ENCODE data around the gene KRTAP2-2. TPM values are rescaled to one million over a fixed set of nuclear protein-coding genes. Genes with fewer than 3 reads are reported as not detected.
"Not testable (repeated sequence)": the region's sequence is repeated elsewhere in the genome, so short reads cannot be mapped to it uniquely, and the experiment has no call there.

KRTAP2-2 gene, protein sequence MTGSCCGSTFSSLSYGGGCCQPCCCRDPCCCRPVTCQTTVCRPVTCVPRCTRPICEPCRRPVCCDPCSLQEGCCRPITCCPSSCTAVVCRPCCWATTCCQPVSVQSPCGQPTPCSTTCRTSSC
- total RNA-seq (not detected), total RNA-seq (0 reads per million in 172 experiments)
- not detected for polyA plus RNA-seq (2013, experiment 1 of 2)
- polyA plus RNA-seq (2013, experiment 2 of 2), result not detected

DNA sequence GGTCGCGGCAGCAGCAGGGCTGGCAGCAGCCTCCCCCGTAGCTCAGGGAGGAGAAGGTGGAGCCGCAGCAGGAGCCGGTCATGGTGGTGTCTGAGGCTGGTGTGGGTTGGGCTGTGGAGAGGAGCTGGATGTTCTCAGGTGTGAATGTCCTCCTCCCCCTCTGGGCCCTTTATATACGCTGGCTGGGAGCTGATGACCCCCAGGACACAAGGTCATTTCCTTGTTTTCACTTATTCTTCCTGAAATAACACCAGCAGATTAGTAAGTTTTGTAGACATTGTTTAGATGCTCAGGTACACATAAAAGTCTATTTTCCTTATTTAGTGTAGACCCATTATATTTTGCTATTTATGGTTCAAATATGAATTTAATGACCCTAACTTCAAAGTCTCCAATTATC, at the start of gene KRTAP2-2:
KRTAP2-2 (minus strand) TSS at position 101 of the 400 bp plus-strand sequence; CDS start at position 82, 19 bp downstream.
- H3K27ac ChIP-seq (ENCODE audit: low read depth in 1 of 2, low read length in 2 of 2); H3K27ac Mint-ChIP-seq; H3K4me1 ChIP-seq (ENCODE audit: insufficient read depth, low read length); H3K9me3 ChIP-seq (ENCODE audit: control insufficient read depth in 1 of 2, insufficient read depth in 1 of 2, low read length in 2 of 2); CTCF ChIA-PET; H3K36me3 Mint-ChIP-seq (ENCODE audit: low read depth); POLR2A ChIA-PET; H3K27me3 ChIP-seq (ENCODE audit: control insufficient read depth in 1 of 2, insufficient read depth in 2 of 2, low read length in 2 of 2); H3K4me1 Mint-ChIP-seq (ENCODE audit: low read depth); H3K4me3 Mint-ChIP-seq; DNase-seq; H3K9me3 Mint-ChIP-seq; ATAC-seq (ENCODE audit: poor library complexity); H3K4me3 ChIP-seq (ENCODE audit: low read length); H3K36me3 ChIP-seq (ENCODE audit: insufficient read depth, low read length): not testable (repeated sequence)
- intact Hi-C loops (cut with DNase I, micrococcal nuclease), result loop anchor here in 1 of 2 experiments (1.0 kb wide), 1 partner anchor 40 kb away; no protein-coding TSS in a partner anchor
- H3K27me3 Mint-ChIP-seq, result peaks cover 46% of the 10 kb centered on the region

DNA sequence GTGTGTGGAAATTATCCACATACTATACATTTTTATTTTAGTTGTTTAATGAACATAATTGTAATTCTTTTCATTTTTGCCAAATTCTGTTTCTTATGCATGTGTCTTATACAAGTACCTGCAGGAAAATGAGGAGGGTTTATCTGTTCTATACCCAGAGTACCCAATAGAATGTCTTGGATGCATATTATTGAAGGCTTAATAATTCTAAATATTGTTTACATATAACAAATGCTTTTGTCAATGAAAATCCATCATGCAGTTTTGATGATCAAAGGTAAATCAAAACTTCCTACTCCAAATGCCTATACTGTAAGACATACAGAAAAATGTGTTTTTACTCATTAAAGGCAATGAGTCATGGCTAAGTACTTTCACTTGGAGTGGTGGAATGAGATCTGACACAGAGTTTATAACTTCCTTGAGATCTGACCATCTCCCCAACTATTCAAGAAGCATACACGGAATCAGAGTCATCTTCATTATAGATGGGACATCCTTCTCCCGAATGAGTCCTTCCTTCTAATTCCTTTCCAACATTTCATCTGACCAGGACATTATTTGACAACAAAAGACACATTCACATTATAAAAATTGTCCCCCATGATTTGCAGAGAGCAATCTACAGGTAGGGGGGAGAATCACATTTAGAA, 49.5 kb upstream of the KRTAP2-2 start:
- intact Hi-C loops (cut with DNase I, micrococcal nuclease), result loop anchor here in 1 of 2 experiments (5.0 kb wide), 1 partner anchor 218 kb away; no protein-coding TSS in a partner anchor
- H3K4me3 ChIP-seq (ENCODE audit: low read length); H3K9me3 ChIP-seq (ENCODE audit: control insufficient read depth in 1 of 2, insufficient read depth in 1 of 2, low read length in 2 of 2); H3K27ac ChIP-seq (ENCODE audit: low read depth in 1 of 2, low read length in 2 of 2); H3K4me1 ChIP-seq (ENCODE audit: insufficient read depth, low read length); POLR2A ChIA-PET; H3K9me3 Mint-ChIP-seq; H3K27ac Mint-ChIP-seq; ATAC-seq (ENCODE audit: poor library complexity); H3K36me3 ChIP-seq (ENCODE audit: insufficient read depth, low read length); H3K36me3 Mint-ChIP-seq (ENCODE audit: low read depth); CTCF ChIA-PET; H3K4me3 Mint-ChIP-seq; H3K27me3 ChIP-seq (ENCODE audit: control insufficient read depth in 1 of 2, insufficient read depth in 2 of 2, low read length in 2 of 2); DNase-seq: not testable (repeated sequence)
- peaks cover 23% of the 10 kb centered on the region for H3K4me1 Mint-ChIP-seq (ENCODE audit: low read depth)
- peaks cover 14% of the 10 kb centered on the region for H3K27me3 Mint-ChIP-seq

DNA sequence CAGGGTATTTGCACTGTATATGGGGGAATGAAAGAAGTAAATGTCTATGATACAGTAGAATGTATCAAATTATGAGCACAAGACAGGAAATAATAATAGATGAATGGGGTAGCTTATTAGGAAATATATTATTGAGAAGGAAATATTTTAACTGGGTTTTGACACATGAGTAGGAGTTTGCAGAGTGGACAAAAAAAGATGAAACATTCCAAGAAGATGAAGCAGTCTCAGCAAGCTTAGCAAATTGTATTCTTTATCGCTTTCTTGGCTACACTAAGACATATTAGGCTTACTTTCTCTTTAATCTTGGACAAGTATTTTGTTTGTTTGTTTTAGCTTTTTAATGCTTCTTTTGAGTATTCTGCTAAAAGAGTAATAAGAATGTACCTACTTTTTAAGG, 48.9 kb upstream of the KRTAP2-2 start:
- H3K27me3 Mint-ChIP-seq, result peaks cover 14% of the 10 kb centered on the region
- Histone ChIP-seq H3K4me1 (ENCODE audit: insufficient read depth, low read length) (peaks cover 3% of the 10 kb centered on the region), H3K9me3 (ENCODE audit: control insufficient read depth in 1 of 2, insufficient read depth in 1 of 2, low read length in 2 of 2) (no peaks in the 10 kb centered on the region), H3K36me3 (ENCODE audit: insufficient read depth, low read length) (no peaks in the 10 kb centered on the region), H3K27me3 (ENCODE audit: control insufficient read depth in 1 of 2, insufficient read depth in 2 of 2, low read length in 2 of 2) (no peaks in the 10 kb centered on the region), H3K4me3 (ENCODE audit: low read length) (no peak overlapping the region), H3K27ac (ENCODE audit: low read depth in 1 of 2, low read length in 2 of 2) (no peak overlapping the region)
- no peak overlapping the region for H3K4me3 Mint-ChIP-seq
- ATAC-seq (ENCODE audit: poor library complexity) (no peak), DNase-seq (no peak)
- CTCF ChIA-PET, result no interaction called here
- POLR2A ChIA-PET, result no interaction called here
- no peaks in the 10 kb centered on the region for H3K36me3 Mint-ChIP-seq (ENCODE audit: low read depth)
- TF ChIP-seq, protein P1, sequence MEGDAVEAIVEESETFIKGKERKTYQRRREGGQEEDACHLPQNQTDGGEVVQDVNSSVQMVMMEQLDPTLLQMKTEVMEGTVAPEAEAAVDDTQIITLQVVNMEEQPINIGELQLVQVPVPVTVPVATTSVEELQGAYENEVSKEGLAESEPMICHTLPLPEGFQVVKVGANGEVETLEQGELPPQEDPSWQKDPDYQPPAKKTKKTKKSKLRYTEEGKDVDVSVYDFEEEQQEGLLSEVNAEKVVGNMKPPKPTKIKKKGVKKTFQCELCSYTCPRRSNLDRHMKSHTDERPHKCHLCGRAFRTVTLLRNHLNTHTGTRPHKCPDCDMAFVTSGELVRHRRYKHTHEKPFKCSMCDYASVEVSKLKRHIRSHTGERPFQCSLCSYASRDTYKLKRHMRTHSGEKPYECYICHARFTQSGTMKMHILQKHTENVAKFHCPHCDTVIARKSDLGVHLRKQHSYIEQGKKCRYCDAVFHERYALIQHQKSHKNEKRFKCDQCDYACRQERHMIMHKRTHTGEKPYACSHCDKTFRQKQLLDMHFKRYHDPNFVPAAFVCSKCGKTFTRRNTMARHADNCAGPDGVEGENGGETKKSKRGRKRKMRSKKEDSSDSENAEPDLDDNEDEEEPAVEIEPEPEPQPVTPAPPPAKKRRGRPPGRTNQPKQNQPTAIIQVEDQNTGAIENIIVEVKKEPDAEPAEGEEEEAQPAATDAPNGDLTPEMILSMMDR (IDR thresholded peaks at IDR 0.05), result no peak
- peaks cover 22% of the 10 kb centered on the region for H3K4me1 Mint-ChIP-seq (ENCODE audit: low read depth)
- no peaks in the 10 kb centered on the region for H3K9me3 Mint-ChIP-seq
- no peak overlapping the region for H3K27ac Mint-ChIP-seq
- intact Hi-C loops (cut with DNase I, micrococcal nuclease), result loop anchor here in 1 of 2 experiments (5.0 kb wide), 1 partner anchor 218 kb away; no protein-coding TSS in a partner anchor

DNA sequence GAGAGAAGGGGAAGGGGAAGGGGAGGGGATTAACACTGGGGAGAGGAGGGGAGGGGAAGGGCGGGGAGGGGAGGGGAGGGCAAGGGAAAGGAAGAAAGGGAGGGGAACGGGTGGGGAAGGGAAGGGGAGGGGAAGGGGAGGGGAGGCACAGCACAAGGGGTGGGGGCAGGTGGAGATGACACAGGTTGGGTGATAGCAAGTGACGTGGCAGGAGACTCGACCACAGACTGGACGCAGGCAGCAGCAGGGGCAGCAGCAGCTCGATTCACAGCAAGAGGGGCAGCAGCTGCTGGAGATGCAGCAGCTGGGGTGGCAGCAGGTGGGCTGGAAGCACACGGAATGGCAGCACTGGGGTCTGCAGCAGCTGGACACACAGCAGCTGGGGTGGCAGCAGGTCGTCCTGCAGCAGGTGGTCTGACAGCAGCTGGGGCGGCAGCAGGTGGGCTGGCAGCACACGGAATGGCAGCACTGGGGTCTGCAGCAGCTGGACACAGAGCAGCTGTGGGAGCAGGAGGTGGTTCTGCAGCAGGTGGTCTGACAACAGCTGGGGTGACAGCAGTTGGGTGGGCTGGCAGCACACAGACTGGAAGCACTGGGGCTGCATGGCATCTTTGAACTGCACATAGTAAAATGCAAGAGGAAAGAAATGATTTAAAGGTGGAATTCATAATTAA, 46.7 kb upstream of the KRTAP2-2 start, which contains the start of gene KRTAP4-16:
KRTAP4-16 (minus strand) TSS at position 624 of the 674 bp plus-strand sequence; CDS start at position 624, 0 bp downstream.
- H3K9me3 ChIP-seq (ENCODE audit: control insufficient read depth in 1 of 2, insufficient read depth in 1 of 2, low read length in 2 of 2), result no peaks in the 10 kb centered on the region
- DNase-seq (no peak), ATAC-seq (ENCODE audit: poor library complexity) (no peak)
- intact Hi-C loops (cut with DNase I, micrococcal nuclease), result loop anchor here in 1 of 2 experiments (5.0 kb wide), 1 partner anchor 221 kb away; no protein-coding TSS in a partner anchor
- H3K27ac Mint-ChIP-seq, result no peak within 1 kb of the TSS
- TF ChIP-seq, protein P1 (IDR thresholded peaks at IDR 0.05), result no peak
- H3K9me3 Mint-ChIP-seq, result no peaks in the 10 kb centered on the region
- peaks cover 11% of the 10 kb centered on the region for H3K27me3 Mint-ChIP-seq
- no peaks in the 10 kb centered on the region for H3K36me3 Mint-ChIP-seq (ENCODE audit: low read depth)
- peaks cover 0 to 2% of the 10 kb centered on the region in 2 experiments for H3K27me3 ChIP-seq (ENCODE audit: control insufficient read depth in 1 of 2, insufficient read depth in 2 of 2, low read length in 2 of 2)
- peaks cover 17% of the 10 kb centered on the region for H3K4me1 Mint-ChIP-seq (ENCODE audit: low read depth)
- no peaks in the 10 kb centered on the region for H3K36me3 ChIP-seq (ENCODE audit: insufficient read depth, low read length)
- ChIA-PET POLR2A (no interaction called here), CTCF (no interaction called here)
- H3K4me3 ChIP-seq (ENCODE audit: low read length), result no peak within 1 kb of the TSS
- peaks cover 3% of the 10 kb centered on the region for H3K4me1 ChIP-seq (ENCODE audit: insufficient read depth, low read length)
- no peak within 1 kb of the TSS for H3K4me3 Mint-ChIP-seq
- no peak within 1 kb of the TSS for H3K27ac ChIP-seq (ENCODE audit: low read depth in 1 of 2, low read length in 2 of 2)
